ENCODE data around the gene LIN7C.

The LIN7C gene

DNA sequence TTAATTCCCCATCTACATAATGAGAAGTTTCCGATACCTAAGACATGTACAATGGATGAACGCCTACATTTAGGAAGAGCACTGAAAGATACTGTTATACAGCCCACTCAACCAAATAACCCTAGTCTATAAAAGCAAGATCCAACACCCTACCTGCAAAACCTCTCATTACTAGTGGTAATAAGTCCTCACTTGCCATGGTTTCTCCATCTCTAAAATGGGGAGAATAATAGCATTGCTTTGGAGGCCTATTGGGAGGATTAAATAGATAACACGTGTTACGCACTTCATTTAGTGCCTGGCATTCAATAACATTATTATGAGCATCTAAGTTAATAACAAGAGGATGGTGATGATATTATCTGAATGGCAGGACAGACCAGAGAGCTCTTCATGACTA is 50.9 kb downstream of the LIN7C start:
- TF ChIP-seq TAF1 (IDR thresholded peaks at IDR 0.05; ENCODE audit: borderline replicate concordance, insufficient read depth, low read length) (no peak), FOXP2 (optimal IDR thresholded peaks at IDR 0.05; ENCODE audit: borderline replicate concordance, extremely low read depth, extremely low read length, insufficient read depth) (no peak), POLR2AphosphoS5 (IDR thresholded peaks at IDR 0.05; ENCODE audit: low read depth, low read length) (no peak), SIN3A (IDR thresholded peaks at IDR 0.05; ENCODE audit: borderline replicate concordance, insufficient read depth, low read length) (no peak)
- TF ChIP-seq, protein P1, sequence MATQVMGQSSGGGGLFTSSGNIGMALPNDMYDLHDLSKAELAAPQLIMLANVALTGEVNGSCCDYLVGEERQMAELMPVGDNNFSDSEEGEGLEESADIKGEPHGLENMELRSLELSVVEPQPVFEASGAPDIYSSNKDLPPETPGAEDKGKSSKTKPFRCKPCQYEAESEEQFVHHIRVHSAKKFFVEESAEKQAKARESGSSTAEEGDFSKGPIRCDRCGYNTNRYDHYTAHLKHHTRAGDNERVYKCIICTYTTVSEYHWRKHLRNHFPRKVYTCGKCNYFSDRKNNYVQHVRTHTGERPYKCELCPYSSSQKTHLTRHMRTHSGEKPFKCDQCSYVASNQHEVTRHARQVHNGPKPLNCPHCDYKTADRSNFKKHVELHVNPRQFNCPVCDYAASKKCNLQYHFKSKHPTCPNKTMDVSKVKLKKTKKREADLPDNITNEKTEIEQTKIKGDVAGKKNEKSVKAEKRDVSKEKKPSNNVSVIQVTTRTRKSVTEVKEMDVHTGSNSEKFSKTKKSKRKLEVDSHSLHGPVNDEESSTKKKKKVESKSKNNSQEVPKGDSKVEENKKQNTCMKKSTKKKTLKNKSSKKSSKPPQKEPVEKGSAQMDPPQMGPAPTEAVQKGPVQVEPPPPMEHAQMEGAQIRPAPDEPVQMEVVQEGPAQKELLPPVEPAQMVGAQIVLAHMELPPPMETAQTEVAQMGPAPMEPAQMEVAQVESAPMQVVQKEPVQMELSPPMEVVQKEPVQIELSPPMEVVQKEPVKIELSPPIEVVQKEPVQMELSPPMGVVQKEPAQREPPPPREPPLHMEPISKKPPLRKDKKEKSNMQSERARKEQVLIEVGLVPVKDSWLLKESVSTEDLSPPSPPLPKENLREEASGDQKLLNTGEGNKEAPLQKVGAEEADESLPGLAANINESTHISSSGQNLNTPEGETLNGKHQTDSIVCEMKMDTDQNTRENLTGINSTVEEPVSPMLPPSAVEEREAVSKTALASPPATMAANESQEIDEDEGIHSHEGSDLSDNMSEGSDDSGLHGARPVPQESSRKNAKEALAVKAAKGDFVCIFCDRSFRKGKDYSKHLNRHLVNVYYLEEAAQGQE (IDR thresholded peaks at IDR 0.05; ENCODE audit: insufficient read depth in 1 of 2, low read depth in 2 of 2, low read length in 2 of 2): no peak

DNA sequence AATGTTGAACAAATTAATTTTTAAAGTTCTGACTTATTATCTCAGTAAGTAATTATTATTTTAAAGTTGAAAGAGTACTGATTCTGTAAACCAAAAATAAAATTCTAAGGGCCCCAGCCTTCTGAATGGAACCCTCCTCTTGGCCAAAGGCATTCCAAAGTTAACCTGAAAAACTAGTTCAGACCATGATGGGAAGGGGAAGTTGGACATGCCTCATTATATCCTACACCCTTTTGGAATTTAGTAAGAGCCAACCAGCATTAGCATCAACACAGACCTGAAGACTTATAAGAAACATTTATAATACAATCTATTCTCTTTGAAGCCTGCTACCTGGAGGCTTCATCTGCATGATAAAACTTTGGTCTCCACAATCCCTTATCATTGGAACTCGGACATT is 52.9 kb downstream of the LIN7C start:
- no peak for TF ChIP-seq FOXP2 (optimal IDR thresholded peaks at IDR 0.05; ENCODE audit: borderline replicate concordance, extremely low read depth, extremely low read length, insufficient read depth)
- TF ChIP-seq POLR2AphosphoS5 (IDR thresholded peaks at IDR 0.05; ENCODE audit: low read depth, low read length): no peak
- TF ChIP-seq SIN3A (IDR thresholded peaks at IDR 0.05; ENCODE audit: borderline replicate concordance, insufficient read depth, low read length): no peak
- TF ChIP-seq, protein P1 (IDR thresholded peaks at IDR 0.05; ENCODE audit: insufficient read depth in 1 of 2, low read depth in 2 of 2, low read length in 2 of 2): no peak

DNA sequence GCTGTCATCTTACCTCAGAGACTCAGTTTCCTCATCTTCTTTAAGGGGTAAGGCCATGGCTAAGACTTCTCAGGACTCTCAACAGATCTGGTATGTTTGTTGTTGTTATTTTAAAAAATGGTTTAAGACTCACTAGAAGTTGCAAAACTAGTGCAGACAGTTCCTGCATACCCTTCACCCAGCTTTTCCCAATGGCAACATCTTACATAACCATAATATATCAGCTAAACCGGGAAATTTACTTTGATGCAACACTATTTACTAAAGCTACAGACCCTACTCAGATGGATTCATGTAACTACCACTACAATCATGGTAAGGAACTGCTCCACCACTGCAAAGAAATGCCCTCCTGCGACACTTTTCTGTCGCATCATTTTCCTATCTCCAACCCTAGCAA is 54.4 kb downstream of the LIN7C start:
- TF ChIP-seq SIN3A (IDR thresholded peaks at IDR 0.05; ENCODE audit: borderline replicate concordance, insufficient read depth, low read length) (no peak), POLR2AphosphoS5 (IDR thresholded peaks at IDR 0.05; ENCODE audit: low read depth, low read length) (no peak), TAF1 (IDR thresholded peaks at IDR 0.05; ENCODE audit: borderline replicate concordance, insufficient read depth, low read length) (no peak), FOXP2 (optimal IDR thresholded peaks at IDR 0.05; ENCODE audit: borderline replicate concordance, extremely low read depth, extremely low read length, insufficient read depth) (no peak)
- TF ChIP-seq, protein P1 (IDR thresholded peaks at IDR 0.05; ENCODE audit: insufficient read depth in 1 of 2, low read depth in 2 of 2, low read length in 2 of 2): no peak

DNA sequence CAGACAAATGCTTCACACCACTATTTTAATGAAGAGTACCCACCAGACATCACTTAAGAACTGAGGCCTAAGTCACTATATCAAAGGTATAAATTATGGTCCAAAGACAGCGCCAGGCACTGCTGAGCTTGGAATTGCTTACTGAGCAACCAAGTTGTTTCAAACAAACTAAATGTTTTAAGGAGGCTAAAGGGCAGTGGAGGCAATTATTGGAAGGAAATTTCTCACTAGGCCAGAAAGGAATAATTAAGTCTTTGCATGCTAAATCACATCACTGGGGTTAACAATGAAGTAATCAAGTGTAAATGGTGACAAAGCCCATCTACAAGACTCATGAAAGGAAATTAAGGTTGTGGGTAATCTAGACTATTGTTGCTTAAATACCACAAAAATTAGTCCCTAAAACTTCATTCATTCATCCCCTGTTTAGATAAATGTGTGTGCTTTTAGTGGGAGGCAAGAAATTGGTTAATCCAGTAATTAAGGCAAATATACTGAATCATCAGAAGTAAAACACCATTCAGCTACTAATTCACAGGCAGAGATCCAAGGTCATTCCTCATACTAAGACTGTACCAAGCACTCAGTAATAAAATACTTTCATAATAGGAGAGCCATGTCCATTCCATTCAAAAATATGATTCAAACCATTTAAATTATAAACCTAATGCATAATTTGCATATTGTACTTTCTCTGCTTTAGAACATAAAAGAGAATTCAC is 55.2 kb downstream of the LIN7C start:
- TF ChIP-seq TAF1 (IDR thresholded peaks at IDR 0.05; ENCODE audit: borderline replicate concordance, insufficient read depth, low read length) (no peak), POLR2AphosphoS5 (IDR thresholded peaks at IDR 0.05; ENCODE audit: low read depth, low read length) (no peak), FOXP2 (optimal IDR thresholded peaks at IDR 0.05; ENCODE audit: borderline replicate concordance, extremely low read depth, extremely low read length, insufficient read depth) (no peak), SIN3A (IDR thresholded peaks at IDR 0.05; ENCODE audit: borderline replicate concordance, insufficient read depth, low read length) (no peak)
- TF ChIP-seq, protein P1 (IDR thresholded peaks at IDR 0.05; ENCODE audit: insufficient read depth in 1 of 2, low read depth in 2 of 2, low read length in 2 of 2): no peak

Data from PFSK-1 (cell line).